Measurements from ENCODE around the gene OR6C65. TPM values are rescaled to one million over a fixed set of nuclear protein-coding genes. Genes with fewer than 3 reads are reported as not detected.

The OR6C65 gene
- total RNA-seq, 1 donor from 2014 or later: not detected

DNA sequence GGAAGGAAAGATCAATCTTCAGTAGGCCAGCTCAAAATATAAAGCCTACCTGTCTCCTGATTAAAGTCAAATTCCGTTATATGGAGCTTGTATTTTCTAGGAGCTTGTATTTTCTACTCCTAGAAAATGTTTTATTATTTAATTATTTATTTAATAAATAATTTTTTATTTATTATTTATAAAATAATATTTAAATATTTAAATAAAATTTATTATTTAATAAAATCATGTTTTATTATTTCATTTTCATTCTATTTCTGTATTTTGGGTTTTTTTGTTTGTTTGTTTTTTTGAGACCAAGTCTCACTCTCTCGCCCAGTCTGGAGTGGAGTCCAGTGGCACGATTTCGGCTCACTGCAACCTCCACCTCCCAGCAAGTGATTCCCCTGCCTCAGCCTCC lies 27.8 kb upstream of the OR6C65 start:
- H3K79me2 ChIP-seq (ENCODE audit: low read depth): no peaks in the 10 kb centered on the region
- no peak for DNase-seq (ENCODE audit: low spot score)
- no peaks in the 10 kb centered on the region for H3K9me3 ChIP-seq (ENCODE audit: low read depth)
- no peaks in the 10 kb centered on the region for H3K36me3 ChIP-seq
- H3K4me1 ChIP-seq: no peaks in the 10 kb centered on the region
- no peaks in the 10 kb centered on the region for H3K27me3 ChIP-seq
- H2AFZ ChIP-seq (replicated peaks): no peak overlapping the region
- no peak overlapping the region for H3K9ac ChIP-seq
- no peak overlapping the region for H3K27ac ChIP-seq
- no peak overlapping the region for H3K4me3 Mint-ChIP-seq
- no peaks in the 10 kb centered on the region for H3K27me3 Mint-ChIP-seq (ENCODE audit: insufficient read depth, low read depth)
- H3K27ac Mint-ChIP-seq: no peak overlapping the region
- H3K9me3 Mint-ChIP-seq: no peaks in the 10 kb centered on the region
- H3K4me3 ChIP-seq: no peak overlapping the region
- H3K4me2 ChIP-seq: no peak overlapping the region
- H3K4me1 Mint-ChIP-seq: no peaks in the 10 kb centered on the region
- no peaks in the 10 kb centered on the region for H3K36me3 Mint-ChIP-seq
- no peaks in the 10 kb centered on the region for H3F3A ChIP-seq (ENCODE audit: low read depth)
- TF ChIP-seq, protein P1, sequence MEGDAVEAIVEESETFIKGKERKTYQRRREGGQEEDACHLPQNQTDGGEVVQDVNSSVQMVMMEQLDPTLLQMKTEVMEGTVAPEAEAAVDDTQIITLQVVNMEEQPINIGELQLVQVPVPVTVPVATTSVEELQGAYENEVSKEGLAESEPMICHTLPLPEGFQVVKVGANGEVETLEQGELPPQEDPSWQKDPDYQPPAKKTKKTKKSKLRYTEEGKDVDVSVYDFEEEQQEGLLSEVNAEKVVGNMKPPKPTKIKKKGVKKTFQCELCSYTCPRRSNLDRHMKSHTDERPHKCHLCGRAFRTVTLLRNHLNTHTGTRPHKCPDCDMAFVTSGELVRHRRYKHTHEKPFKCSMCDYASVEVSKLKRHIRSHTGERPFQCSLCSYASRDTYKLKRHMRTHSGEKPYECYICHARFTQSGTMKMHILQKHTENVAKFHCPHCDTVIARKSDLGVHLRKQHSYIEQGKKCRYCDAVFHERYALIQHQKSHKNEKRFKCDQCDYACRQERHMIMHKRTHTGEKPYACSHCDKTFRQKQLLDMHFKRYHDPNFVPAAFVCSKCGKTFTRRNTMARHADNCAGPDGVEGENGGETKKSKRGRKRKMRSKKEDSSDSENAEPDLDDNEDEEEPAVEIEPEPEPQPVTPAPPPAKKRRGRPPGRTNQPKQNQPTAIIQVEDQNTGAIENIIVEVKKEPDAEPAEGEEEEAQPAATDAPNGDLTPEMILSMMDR (IDR thresholded peaks at IDR 0.05): no peak
- TF ChIP-seq EZH2phosphoT487 (IDR thresholded peaks at IDR 0.05): no peak
- TF ChIP-seq EZH2 (IDR thresholded peaks at IDR 0.05): no peak
- H4K20me1 ChIP-seq (ENCODE audit: low read depth): no peaks in the 10 kb centered on the region

DNA sequence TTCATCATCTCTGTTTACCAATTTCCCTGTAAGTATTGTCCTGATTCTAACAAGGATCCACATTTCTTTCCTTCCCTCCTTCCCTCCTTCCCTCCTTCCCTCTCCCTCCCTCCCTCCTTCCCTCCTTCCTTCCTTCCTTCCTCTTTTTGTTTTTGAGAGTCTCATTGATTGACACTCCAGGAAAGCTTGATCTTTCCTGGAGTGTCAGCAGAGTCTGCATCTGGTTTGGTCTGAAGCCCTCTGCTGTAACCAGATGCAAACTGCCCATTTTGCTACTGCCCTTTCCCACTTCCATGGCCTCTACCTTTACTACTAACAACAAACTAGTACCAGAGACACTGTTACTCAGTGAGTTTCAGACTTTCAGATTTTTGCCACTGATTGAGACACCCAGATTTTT lies 14.4 kb upstream of the OR6C65 start:
- peak overlapping the region; percentile 42 for H3K27ac Mint-ChIP-seq

DNA sequence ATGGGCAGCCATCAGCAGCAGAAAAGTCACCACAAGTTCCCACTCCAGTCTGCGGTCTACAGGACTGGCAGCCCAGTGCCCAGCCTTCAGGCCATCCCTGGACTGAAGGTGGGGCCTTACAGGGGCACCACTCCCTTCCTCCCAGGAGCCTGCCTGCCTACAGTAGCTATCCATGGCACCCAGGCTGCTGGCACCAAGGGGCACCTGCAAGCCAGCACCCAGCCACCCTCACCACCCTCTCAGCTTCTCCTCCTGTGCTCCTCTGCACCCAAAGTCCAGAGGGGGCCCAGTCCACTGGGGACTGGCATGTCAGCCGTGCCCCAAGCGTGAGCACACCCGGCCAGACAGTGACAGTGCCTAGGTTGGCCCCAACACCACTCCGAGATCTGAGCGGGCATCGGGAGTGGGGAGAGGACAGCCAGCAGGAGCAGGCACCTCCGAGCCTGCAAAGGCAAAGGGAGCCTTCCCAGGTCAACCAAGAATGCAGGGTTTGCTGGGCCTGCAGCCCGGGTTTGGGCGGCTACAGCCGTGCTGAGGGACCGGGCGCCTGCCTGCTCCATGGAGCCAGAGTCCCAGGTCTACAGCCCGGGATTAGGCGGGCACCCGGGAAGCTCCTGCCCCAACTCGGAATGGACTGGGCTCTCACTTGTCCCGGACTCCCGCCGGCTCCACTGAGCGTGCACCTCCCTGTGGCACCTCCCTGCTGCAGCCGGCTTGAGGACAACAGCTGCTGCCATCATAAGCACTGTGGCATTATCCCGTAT lies 8.1 kb upstream of the OR6C65 start:
- DNase-seq (ENCODE audit: low spot score): no peak
- Mint-ChIP-seq H3K9me3 (no peaks in the 10 kb centered on the region), H3K4me1 (no peaks in the 10 kb centered on the region), H3K4me3 (no peak overlapping the region), H3K27me3 (ENCODE audit: insufficient read depth, low read depth) (no peaks in the 10 kb centered on the region), H3K36me3 (no peaks in the 10 kb centered on the region), H3K27ac (no peak overlapping the region)
- Histone ChIP-seq H4K20me1 (ENCODE audit: low read depth) (no peaks in the 10 kb centered on the region), H3K4me1 (no peaks in the 10 kb centered on the region), H2AFZ (replicated peaks) (peak overlapping the region; percentile 54), H3K4me3 (no peak overlapping the region), H3K9me3 (ENCODE audit: low read depth) (no peaks in the 10 kb centered on the region), H3K9ac (no peak overlapping the region), H3K27me3 (no peaks in the 10 kb centered on the region), H3K79me2 (ENCODE audit: low read depth) (no peaks in the 10 kb centered on the region), H3K36me3 (no peaks in the 10 kb centered on the region), H3K27ac (no peak overlapping the region), H3K4me2 (no peak overlapping the region), H3F3A (ENCODE audit: low read depth) (no peaks in the 10 kb centered on the region)
- TF ChIP-seq EZH2phosphoT487 (IDR thresholded peaks at IDR 0.05): no peak
- TF ChIP-seq, protein P1 (IDR thresholded peaks at IDR 0.05): no peak
- TF ChIP-seq EZH2 (IDR thresholded peaks at IDR 0.05): no peak

More for the DNA sequence above, 14.4 kb upstream of the OR6C65 start:
- H3F3A ChIP-seq (ENCODE audit: low read depth): no peaks in the 10 kb centered on the region
- peak; percentile 10 for DNase-seq (ENCODE audit: low spot score)
- Mint-ChIP-seq H3K36me3 (no peaks in the 10 kb centered on the region), H3K4me1 (peaks cover 7% of the 10 kb centered on the region), H3K27me3 (ENCODE audit: insufficient read depth, low read depth) (no peaks in the 10 kb centered on the region), H3K4me3 (no peak overlapping the region), H3K9me3 (no peaks in the 10 kb centered on the region)
- no peak overlapping the region for H3K4me3 ChIP-seq
- H3K4me2 ChIP-seq: no peak overlapping the region
- no peaks in the 10 kb centered on the region for H3K36me3 ChIP-seq
- no peaks in the 10 kb centered on the region for H3K27me3 ChIP-seq
- H4K20me1 ChIP-seq (ENCODE audit: low read depth): no peaks in the 10 kb centered on the region
- peaks cover 9% of the 10 kb centered on the region for H3K4me1 ChIP-seq
- no peak overlapping the region for H3K9ac ChIP-seq
- no peaks in the 10 kb centered on the region for H3K9me3 ChIP-seq (ENCODE audit: low read depth)
- TF ChIP-seq, protein P1 (IDR thresholded peaks at IDR 0.05): no peak
- H3K79me2 ChIP-seq (ENCODE audit: low read depth): no peaks in the 10 kb centered on the region
- H3K27ac ChIP-seq: no peak overlapping the region
- H2AFZ ChIP-seq (replicated peaks): peak overlapping the region; percentile 98
